Measurements from ENCODE around the gene SLC24A1.
"Not testable (repeated sequence)": the region's sequence is repeated elsewhere in the genome, so short reads cannot be mapped to it uniquely, and the experiment has no call there.

Gene SLC24A1

DNA sequence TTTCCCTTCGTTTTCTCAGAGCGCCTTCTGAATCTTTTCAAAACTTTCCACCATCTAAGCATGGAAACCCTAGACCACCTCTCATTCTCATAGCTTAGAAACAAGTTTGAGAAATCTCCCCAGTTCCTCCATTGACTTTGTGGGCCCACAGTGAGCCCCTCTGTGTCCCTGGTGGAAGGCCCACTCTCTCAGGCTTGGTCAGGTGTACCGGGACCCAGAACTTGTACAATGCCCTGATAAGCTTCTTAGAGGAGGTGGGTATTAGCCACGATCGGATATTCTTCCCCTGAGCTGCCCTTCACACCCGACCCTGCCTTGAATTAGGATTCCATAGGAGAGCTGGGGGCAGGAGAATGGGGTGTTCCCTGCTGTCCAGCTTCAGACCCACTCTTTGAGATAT is at the start of gene SLC24A1:
TSS of gene SLC24A1 (plus strand) at position 301 of the 400 bp plus-strand sequence. CDS start 2,143 bp downstream, outside the sequence.
- DNase-seq, result no peak

- no peak for DNase-seq
Measured at GRCh38 chr15:65571971-65572370, 49.8 kb upstream of the SLC24A1 start.

DNA sequence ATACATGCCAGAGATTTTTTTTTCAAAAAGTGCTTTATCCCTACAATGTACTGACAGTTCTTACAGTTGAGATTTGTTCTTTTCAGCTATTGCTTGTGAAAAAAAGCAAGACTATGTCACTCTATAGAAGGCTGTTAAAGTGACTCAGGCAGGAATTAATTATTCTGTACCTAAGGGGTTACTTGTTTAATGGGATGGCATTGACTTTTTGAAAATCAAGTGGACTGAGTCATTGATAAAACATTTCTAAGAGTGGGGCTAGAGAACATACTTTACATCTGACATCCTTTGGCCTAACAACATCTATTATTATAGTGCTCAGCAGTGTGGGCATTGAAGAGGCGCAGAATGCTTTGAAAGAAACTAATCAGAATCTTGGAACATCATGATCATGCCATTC is 45.1 kb upstream of the SLC24A1 start:
- no peak for DNase-seq

GRCh38 chr15:65577129-65577996 is 44.4 kb upstream of the SLC24A1 start:
- DNase-seq, result no peak

DNA sequence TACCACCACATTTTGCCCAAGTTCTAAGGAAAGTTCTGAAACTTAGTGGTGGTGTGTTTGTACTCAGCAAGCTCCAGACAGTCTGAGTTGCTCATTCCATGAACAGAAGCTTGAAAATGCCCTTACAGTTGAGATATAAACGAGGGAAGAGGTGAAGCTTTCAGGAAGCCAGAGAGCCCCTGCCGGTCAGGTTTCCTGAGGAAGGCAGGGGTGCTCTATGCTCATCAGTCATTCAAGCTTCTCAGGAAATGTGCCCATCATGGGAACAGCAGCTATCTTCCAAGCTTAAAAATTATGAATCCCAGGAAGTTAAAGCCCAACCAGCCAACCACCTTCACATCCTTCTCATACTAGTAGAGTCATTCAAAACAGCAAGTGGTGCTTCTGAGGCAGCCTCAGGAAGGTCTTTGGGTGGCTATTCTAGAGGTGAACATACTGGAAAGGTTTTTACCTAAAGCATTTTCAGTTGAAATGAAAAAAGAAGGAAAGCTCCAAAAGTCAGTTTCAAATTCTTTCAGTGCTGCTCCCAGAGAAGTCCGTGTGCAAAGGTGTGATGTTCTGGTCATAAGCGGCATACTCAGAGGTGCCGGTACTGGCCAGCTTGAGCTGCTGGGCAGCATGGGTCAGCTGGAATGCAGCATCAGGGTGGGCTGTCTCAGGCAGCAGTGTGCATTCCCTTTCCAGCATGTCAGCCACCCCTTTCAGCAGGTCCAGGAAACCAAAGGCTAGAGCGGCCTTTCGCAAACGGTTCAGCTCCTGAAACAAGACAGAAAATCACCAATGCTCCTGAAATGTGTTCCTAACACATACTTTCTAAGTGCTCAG is 42.6 kb upstream of the SLC24A1 start:
- DNase-seq, result no peak

DNA sequence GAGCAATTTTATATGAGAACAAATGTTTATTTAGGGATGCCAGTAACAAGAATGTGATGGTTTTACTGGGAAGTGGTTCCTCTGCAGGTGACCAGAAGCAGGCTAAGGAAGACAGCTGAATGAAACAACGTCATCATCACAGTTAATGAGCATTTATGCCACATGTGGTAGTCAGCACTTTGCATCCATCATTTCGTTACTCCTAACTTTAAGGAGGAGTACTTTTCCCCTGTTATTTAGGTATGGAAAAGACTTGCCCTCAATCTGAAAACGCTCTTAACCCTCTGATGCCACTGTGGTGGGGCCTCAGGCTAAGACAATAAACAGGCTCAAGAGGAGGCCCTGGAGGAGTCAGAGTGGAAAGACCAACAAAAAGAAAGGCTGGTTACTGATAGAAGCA is 42.0 kb upstream of the SLC24A1 start:
- DNase-seq, result no peak

DNA sequence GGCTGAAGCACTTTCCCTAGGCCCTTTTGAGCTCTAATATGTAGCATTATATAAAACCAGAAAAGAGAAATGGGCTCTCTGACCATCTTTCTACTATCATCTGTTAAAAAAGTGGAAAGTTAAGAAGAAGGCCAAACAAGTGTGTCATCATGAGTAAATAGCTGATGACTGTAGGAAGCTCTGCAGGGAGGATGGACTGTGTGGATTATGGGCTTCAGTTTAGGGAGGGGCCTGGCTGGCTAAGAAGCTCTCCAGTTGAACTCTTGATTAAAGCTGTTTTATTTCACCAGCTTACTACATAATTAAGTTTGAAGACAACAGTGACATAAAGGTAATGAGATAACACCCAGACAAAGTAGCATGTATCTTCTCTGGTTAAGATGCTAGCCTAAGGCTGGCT is 41.5 kb upstream of the SLC24A1 start:
- DNase-seq, result no peak

DNA sequence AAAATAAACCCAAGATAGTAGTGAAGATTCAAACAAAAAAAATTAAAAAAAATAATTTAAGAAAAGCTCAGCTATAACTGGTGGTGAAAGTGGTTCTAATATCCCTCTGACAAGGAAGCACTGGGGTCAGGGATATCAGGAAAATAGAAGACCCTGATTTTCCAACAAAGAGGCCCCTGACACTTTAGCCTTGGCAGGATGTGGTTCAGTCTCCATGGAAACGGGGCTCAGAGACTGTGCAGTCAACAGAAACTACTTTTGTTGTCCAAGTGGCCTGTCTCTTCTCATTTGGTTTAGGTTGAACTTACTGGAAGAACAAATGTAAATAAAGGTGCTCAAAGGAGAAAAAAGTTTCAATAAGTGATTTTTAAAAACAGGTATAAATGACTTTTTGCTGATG is 38.0 kb upstream of the SLC24A1 start:
- DNase-seq, result no peak

DNA sequence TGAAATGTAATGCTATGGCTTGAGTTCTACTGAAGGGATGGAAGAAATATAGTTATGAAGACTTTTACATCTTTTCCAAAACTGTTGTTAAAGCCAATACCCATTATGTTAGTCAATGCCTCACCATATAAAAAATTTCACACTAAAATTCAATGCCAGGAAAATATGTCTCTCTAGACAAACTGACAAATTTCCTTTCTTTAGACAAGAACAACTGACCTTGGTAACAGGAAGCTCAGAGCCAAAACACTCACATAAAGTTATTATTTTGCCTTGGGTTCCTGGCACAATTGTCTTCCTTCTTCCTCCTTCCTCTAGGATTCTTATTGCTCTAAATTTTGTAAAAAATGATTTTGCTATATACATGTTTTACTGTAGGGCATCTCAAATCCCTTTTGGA is 37.5 kb upstream of the SLC24A1 start:
- DNase-seq, result no peak

DNA sequence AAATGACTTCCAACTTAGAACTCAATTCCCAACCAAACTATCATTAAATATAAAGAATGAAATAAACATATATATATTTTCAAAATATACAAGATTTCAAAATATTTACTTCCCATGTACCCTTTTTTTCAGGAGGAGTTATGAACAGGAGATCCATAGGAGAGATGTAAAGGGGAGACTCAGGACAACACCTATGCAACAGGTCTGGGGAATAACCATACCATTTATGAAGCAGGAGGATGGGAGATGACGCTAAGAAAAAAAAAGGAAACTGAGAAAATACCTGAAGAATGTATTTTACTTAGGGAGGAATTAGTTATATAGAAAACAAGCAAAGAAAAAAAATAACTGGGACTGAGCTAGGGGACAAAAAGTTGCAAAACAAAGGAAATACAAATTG is 34.6 kb upstream of the SLC24A1 start:
- no peak for DNase-seq

- DNase-seq, result peak in 1 of 2 experiments; percentile 38
Measured at GRCh38 chr15:65595960-65596359, 25.8 kb upstream of the SLC24A1 start.

GRCh38 chr15:65598468-65598867 is 23.3 kb upstream of the SLC24A1 start:
- no peak for DNase-seq

GRCh38 chr15:65599677-65600076 is 22.1 kb upstream of the SLC24A1 start:
- no peak for DNase-seq

DNA sequence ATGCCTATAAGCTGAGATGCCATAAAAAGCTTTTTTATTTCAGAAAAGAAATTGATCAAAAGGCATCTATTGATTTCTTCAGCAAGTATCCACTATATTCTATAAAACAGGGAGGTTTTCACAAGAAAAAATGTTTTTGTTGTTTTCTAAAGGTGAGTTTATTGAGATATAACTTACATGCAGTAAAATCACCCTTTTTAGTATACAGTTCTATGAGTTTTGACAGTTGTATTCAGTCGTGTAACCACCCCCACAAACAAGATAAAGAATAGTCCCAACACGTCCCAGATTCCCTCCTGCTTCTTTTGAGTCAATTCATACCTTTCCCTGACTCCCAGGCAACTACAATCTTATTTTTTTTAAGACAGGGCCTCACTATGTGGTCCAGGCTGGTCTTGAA is 18.6 kb upstream of the SLC24A1 start:
- no peak for DNase-seq

GRCh38 chr15:65603559-65603958 is 18.2 kb upstream of the SLC24A1 start:
- no peak for DNase-seq

DNA sequence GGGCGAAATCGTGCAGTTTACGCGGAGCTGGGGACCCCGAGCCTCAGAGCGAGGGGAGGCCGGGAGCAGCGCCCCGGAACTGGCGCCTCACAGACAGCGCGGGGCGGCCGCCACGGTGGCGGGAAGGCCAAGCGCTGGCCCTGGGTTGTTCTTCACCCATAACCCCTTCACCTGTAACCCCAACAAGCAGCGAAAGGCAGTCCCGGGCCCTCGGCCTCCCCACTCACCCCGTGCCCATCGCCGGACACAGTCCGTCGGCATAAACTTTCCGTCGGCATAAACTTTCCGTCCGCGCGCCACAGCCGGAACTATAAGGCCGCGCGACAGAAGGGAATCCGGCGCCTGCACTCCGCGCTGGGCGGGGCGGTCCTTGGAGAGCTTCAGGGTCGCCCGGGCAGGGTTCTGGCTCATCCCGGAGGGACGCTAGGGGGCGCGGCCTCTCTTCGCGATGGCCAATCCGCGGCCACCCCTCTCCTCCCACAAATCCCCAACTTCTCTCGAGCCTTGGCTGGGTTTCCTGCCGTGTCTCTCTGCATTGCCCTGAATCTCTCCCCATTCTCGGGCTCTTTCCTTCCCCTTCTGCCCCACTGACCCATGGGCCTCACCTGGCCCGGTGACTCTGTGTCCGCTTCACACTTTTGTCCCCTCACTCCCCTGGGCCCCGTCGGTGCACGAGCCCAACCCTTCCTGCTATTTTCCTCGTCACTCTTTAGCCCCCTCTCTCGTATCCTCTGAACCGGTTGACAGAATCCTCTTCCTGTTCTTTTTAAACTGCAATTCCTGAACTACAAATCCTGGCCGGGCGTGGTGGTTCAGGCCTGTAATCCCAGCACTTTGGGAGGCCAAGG is 10.6 kb upstream of the SLC24A1 start, which contains the start of gene INTS14:
TSS of gene INTS14 (minus strand) at position 261 of the 848 bp plus-strand sequence. CDS start 3,751 bp downstream, outside the sequence.
- peak; percentile 95 to 97 for DNase-seq

DNA sequence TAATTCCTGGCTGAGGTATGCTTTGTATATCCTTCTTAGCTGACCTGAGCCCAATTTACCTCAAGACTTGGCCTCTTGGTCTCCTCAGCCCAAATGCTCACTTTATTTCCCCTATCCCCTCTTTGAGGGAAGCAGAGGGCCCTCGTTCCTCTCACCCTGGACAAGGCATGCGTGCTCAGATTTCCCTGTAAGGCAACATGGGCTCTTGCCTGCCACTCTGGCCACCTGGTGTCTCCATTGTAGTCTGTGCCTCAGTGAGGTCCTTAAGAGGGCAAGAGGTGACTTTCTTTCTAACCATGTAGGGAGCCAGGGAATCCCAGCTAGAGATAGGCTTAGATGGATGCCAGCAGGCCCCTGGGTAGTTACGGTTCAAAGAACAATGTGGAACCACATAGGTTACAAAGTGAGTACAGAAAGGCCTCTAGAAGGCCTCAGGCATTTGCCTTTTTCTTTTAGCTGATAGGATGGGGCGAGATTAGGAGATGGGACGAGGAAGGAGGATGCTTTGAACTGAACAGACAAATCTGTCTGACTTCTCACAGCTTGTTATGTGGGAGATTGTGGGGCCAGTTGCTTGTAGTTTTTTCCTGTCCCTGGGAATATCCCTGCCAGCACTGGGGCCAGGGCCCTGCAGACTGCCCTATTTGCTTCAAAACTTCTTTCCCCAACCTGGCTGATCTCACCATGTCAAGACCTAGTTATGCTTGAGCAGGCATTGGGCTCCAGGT is 9.7 kb upstream of the SLC24A1 start:
- DNase-seq, result no peak

- no peak for DNase-seq
Measured at GRCh38 chr15:65612616-65612946, 9.2 kb upstream of the SLC24A1 start.

DNA sequence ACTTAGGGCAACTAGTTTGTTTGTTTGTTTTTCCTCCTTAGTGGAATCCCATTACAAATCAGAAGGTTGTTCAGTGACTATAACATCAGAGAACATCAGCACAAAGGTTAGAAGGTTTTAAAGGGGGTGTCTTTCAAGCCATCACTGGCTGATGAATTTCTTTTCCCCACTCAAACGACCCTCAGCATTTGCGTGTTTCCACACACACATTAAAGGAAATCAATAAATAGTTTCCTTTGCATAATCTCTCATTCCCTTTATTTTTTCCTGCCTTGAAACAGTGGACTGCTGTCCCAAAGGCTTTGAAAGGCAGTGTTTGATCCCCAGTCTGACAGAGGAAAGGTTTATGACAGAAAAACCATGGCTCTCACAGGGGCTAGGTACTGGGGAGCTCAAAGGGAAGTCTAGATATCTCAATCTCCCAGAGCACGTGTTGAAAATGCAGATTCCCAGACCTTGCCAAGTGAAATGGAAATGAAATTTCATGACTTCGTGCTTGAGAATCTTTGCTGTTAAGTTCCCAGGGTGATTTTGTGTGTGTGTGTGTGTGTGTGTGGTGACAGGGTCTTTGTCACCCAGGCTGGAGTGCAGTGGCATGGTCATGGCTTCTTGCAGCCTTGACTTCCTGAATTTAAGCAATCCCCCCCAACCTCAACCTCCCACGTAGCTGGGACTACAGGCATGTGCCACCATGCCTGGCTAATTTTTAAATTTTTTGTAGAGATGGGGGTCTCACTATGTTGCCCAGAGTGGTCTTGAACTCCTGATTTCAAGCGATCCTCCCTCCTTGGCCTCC is 8.6 kb upstream of the SLC24A1 start:
- no peak for DNase-seq

DNA sequence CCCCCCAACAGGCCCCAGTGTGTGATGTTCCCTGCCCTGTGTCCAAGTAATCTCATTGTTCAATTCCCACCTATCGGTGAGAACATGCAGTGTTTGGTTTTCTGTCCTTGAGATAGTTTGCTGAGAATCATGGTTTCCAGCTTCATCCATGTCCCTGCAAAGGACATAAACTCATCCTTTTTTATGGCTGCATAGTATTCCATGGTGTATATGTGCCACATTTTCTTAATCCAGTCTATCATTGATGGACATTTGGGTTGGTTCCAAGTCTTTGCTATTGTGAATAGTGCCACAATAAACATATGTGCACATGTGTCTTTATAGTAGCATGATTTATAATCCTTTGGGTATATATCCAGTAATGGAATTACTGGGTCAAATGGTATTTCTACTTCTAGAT is 5.9 kb upstream of the SLC24A1 start:
- not testable (repeated sequence) for DNase-seq

GRCh38 chr15:65618560-65619109 is 3.1 kb upstream of the SLC24A1 start:
- DNase-seq, result no peak

Data from NCI-H524 (cell line).